ENCODE measurements around the gene IBSP.

IBSP gene

DNA sequence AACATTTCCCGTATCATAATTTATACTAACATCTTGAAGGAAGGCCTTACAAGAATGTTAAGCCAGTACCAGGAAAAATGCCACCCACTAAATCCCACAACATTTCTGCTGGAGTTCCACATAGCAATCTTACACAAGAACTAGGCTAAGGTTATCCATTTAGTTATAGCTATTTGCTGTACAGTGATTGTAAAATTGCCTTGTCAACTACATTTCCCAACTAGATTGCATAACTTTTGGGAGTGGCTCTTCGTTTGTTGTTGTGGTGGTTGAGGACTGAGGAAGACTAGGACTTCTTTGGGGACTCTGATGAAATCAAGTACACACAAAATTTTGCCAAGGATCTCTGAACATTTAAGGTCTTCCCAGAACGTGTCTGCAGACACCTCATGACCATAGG, 8.0 kb downstream of the IBSP start:
- in situ Hi-C loops (cut with HindIII; ENCODE audit: low sequenced_read_pairs): no loop called here
- TF ChIP-seq, protein P1, sequence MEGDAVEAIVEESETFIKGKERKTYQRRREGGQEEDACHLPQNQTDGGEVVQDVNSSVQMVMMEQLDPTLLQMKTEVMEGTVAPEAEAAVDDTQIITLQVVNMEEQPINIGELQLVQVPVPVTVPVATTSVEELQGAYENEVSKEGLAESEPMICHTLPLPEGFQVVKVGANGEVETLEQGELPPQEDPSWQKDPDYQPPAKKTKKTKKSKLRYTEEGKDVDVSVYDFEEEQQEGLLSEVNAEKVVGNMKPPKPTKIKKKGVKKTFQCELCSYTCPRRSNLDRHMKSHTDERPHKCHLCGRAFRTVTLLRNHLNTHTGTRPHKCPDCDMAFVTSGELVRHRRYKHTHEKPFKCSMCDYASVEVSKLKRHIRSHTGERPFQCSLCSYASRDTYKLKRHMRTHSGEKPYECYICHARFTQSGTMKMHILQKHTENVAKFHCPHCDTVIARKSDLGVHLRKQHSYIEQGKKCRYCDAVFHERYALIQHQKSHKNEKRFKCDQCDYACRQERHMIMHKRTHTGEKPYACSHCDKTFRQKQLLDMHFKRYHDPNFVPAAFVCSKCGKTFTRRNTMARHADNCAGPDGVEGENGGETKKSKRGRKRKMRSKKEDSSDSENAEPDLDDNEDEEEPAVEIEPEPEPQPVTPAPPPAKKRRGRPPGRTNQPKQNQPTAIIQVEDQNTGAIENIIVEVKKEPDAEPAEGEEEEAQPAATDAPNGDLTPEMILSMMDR (IDR thresholded peaks at IDR 0.05; ENCODE audit: low read depth, low read length): no peak
- no peak for DNase-seq (ENCODE audit: low read depth, low spot score)
- H3K4me3 ChIP-seq (ENCODE audit: low read depth, low read length): no peak overlapping the region

DNA sequence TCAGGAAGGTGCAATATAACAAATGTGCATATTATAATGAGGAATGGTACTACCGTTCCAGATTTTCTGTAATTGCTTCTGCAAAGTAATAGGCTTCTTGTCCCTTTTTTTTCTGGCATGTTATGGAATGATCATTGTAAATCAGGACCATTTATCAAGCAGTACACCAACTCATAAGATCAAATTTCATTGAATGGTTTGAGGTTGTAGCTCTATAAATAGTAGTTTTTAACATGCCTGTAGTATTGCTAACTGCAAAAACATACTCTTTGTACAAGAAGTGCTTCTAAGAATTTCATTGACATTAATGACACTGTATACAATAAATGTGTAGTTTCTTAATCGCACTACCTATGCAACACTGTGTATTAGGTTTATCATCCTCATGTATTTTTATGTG, 12.6 kb downstream of the IBSP start:
- TF ChIP-seq, protein P1 (IDR thresholded peaks at IDR 0.05; ENCODE audit: low read depth, low read length): no peak
- peak; percentile 17 for DNase-seq (ENCODE audit: low read depth, low spot score)
- no peak overlapping the region for H3K4me3 ChIP-seq (ENCODE audit: low read depth, low read length)
- in situ Hi-C loops (cut with HindIII; ENCODE audit: low sequenced_read_pairs): no loop called here

GRCh38 chr4:87819281-87819919, 20.0 kb downstream of the IBSP start:
- peak; percentile 88 for DNase-seq (ENCODE audit: low read depth, low spot score)
- TF ChIP-seq, protein P1 (IDR thresholded peaks at IDR 0.05; ENCODE audit: low read depth, low read length): no peak
- in situ Hi-C loops (cut with HindIII; ENCODE audit: low sequenced_read_pairs): no loop called here
- no peak overlapping the region for H3K4me3 ChIP-seq (ENCODE audit: low read depth, low read length)

- TF ChIP-seq, protein P1 (IDR thresholded peaks at IDR 0.05; ENCODE audit: low read depth, low read length): no peak
- in situ Hi-C loops (cut with HindIII; ENCODE audit: low sequenced_read_pairs): no loop called here
- H3K4me3 ChIP-seq (ENCODE audit: low read depth, low read length): no peak overlapping the region
- DNase-seq (ENCODE audit: low read depth, low spot score): no peak
Observed at GRCh38 chr4:87823200-87823599, 23.8 kb downstream of the IBSP start.

GRCh38 chr4:87823724-87824123, 24.4 kb downstream of the IBSP start:
- TF ChIP-seq, protein P1 (IDR thresholded peaks at IDR 0.05; ENCODE audit: low read depth, low read length): no peak
- no peak for DNase-seq (ENCODE audit: low read depth, low spot score)
- in situ Hi-C loops (cut with HindIII; ENCODE audit: low sequenced_read_pairs): no loop called here
- no peak overlapping the region for H3K4me3 ChIP-seq (ENCODE audit: low read depth, low read length)

GRCh38 chr4:87824352-87824751, 25.0 kb downstream of the IBSP start:
- H3K4me3 ChIP-seq (ENCODE audit: low read depth, low read length): no peak overlapping the region
- in situ Hi-C loops (cut with HindIII; ENCODE audit: low sequenced_read_pairs): no loop called here
- no peak for DNase-seq (ENCODE audit: low read depth, low spot score)
- TF ChIP-seq, protein P1 (IDR thresholded peaks at IDR 0.05; ENCODE audit: low read depth, low read length): no peak

All from astrocyte of the spinal cord (primary cell).